DMS53 treated with DMSO at 0.1 percent for 48 hours (cell line): ENCODE results near the gene CSTPP1.

Source experiments
- DNase-seq: peaks from one replicate; lab custom pipeline; 2025; ENCODE audit not compliant: unreplicated experiment; lab: John Stamatoyannopoulos, UW

Gene CSTPP1

DNA sequence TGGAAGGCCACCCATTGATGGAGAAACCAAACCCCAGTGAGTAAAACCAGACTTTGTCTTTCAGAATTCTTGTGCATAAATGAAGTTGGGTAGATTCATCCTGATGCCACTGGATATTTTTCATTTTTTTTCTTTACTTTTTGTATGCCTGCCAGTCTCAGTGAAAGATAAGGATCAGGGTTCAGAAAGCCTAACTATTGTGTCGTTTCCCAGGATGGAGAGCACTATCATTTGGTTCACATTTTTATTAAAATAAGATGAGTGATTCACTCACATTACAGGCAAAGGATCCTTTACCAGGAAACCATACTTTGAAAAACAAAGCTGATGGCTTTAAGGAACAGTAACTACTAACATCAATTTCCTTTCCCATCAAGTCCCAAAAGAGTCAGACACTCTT lies 188.1 kb downstream of the CSTPP1 start:
- no peak for DNase-seq

GRCh38 chr11:47125083-47125482 lies 188.5 kb downstream of the CSTPP1 start:
- no peak for DNase-seq

- no peak for DNase-seq
Measured at GRCh38 chr11:47127213-47127612, 190.7 kb downstream of the CSTPP1 start.

DNA sequence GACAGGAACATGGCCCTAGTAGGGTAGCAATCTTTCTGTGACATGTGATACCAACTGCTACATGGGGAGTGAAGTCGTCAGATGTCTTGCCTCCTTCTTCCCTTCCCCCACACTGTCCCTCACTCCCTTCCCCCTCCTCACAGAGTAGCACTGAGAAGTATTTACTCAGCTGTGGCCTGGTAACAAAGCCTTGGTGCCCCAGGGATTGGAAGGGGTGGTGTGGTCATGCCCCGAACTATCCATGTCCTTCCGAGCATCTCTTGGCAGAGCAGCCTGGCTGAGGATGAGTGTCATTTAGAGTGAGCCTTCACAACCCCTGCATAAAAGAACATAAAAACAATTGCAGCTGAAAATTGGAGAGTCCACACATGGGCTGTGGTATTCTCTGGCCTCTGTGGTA lies 194.0 kb downstream of the CSTPP1 start:
- DNase-seq = peak; percentile 69

GRCh38 chr11:47131136-47131535 lies 194.6 kb downstream of the CSTPP1 start:
- no peak for DNase-seq

GRCh38 chr11:47132490-47132889 lies 195.9 kb downstream of the CSTPP1 start:
- peak; percentile 29 for DNase-seq

GRCh38 chr11:47132981-47133380 lies 196.4 kb downstream of the CSTPP1 start:
- no peak for DNase-seq

DNA sequence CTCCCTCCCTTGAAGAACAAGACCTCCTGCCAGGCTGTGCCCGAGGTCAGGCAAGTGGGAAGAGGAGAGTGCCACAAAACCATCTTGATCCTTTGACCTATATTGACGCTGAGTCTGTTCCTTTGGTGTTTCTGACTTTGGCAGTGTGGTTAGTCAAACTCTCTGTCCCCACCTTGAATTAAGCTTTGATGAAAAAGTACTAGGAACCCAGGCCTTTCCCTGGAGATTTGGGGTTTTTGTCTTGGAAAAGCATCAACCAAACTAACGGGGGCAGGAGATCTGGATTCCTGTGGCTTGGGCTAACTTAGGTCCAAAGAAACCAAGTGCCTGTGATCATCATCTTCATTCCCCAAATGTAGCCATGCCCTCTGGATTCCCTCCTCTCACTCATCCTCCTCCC lies 199.8 kb downstream of the CSTPP1 start:
- no peak for DNase-seq

GRCh38 chr11:47136921-47137320 lies 200.4 kb downstream of the CSTPP1 start:
- no peak for DNase-seq

GRCh38 chr11:47137476-47137875 lies 200.9 kb downstream of the CSTPP1 start:
- no peak for DNase-seq

GRCh38 chr11:47139878-47140277 lies 203.3 kb downstream of the CSTPP1 start:
- DNase-seq = no peak

- peak; percentile 83 for DNase-seq
Measured at GRCh38 chr11:47143322-47143721, 206.8 kb downstream of the CSTPP1 start.

GRCh38 chr11:47144541-47144940 lies 208.0 kb downstream of the CSTPP1 start:
- DNase-seq = no peak

DNA sequence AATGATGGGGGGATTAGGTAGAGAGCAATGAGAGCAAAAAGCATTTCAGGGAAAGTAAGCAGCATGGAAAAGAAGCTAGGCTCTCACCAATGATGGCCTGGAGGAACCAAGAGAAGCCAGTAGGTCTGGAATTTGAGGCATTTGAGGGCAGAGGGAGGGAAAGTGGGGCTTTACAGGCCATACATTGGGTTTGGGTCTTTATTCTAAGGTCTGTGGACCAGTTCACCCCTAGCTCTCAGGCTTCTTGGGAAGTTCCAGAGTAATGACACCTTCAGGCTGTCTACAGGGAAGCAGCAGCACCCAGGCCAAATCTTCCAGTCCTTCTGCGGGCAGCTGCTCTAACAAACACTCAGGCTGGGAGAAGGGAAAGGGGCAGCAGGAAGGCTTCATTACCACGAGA lies 210.7 kb downstream of the CSTPP1 start:
- no peak for DNase-seq

DNA sequence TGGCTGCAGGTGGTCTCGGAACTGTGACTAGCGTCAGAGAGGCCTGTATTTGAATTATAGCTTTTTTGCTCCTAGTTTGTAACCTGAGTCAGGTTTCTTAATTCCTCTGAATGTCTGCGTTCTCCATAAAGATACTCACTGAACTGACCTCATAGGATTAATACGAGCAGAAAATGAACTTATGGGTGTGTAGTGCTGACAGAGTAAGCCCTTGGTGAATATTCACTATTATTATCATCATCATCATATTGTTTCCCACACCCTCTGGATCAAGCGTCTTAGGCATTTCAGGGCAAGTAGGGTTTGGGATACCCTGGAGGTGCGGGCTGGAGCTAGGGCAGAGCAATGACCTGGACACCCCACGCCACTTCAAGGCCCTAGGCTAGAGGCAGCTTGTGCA lies 211.1 kb downstream of the CSTPP1 start:
- no peak for DNase-seq

GRCh38 chr11:47148270-47148669 lies 211.7 kb downstream of the CSTPP1 start:
- no peak for DNase-seq

DNA sequence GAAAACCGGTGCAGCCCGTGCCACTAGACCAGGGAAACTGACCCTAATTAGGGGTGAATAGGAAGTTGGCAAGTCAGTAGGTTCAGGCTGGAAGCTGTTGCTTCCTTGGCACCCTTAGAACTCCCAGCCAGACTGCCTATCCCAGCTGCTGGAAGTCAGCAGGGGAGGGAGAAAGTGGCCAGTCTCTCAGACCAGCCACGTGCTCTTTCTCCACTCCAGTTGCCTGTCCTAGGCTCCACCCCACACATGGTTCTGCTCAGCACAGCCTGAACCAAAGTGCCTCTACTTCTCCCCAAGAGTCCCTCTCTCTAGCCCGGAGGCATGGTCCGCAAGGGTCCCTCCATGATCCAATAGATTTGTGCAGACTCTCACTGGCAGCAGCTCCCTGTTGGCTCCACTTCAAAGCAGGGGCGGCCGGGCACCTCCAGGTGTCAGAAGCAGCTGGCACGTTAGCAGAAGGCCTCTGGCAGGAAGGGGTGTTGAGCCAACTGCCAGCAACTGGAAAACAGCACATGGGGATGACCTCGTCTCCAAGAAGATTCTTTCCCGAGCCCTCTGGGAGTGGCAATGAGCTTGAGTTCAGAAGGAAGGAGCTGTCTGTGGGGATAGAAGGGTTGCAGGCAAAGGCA lies 212.5 kb downstream of the CSTPP1 start:
- DNase-seq = peak; percentile 57

DNA sequence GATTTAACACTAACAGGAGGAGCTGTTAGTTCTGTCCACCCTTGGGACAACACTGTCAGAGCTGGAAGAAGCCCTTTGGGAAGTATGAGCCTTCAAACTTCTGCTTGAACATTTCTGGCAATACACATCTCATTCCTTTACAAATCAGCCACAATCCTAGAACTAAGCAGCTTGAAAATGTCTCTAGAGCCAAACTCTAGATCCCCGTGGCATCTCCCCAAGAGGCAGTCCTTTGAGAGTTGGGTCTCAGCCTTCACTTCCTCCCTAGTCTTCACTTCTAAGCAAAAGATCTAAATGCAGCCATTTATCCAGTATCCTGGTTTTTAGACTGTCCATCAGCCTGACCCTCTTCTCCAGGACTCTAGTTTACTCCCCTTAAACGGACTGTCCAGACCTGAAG lies 213.2 kb downstream of the CSTPP1 start:
- no peak for DNase-seq

DNA sequence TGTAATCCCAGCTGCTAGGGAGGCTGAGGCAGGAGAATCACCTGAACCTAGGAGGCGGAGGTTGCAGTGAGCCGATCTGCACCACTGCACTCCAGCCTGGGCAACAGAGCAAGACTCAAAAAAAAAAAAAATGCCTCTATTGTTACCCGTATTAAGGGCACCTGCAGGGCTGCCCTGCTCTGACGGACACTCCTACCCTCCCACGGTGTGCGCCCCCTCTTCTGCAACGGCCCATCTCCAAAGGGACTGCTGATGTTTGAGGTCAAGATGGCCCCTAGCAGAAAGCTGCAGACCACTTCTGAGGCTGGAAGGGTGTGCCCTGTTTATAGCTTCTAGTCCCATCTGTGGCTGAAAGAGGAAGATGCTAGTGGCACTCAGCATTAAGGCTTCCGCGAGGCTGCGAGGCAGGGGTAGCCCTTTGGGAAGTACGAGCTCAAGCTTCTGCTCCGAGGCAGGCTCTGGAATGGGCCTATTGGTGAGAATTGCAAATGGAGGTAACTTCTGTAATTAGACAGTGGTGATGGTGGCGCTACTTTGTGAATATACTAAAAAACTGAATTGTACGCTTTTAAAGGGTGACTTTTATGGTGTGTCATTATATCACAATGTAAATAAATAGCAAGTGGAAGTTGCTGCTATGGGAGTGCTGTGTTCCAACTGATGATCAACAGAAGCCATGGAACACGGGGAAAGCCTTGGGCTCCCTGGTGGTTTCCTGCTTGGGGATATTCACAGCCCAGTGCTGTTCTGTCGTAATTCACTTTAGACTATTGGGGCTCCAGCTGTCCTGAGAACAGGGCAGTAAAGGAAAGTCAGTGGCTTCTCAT lies 215.8 kb downstream of the CSTPP1 start:
- DNase-seq = no peak

- peak; percentile 51 for DNase-seq
Measured at GRCh38 chr11:47152953-47153950, 216.7 kb downstream of the CSTPP1 start.
